ENCODE results near the gene ITFG2. TPM values are rescaled to one million over a fixed set of nuclear protein-coding genes. Genes with fewer than 3 reads are reported as not detected.

Gene ITFG2
- total RNA-seq, 2 experiments from 2014 or later, result 28.8 to 34.9 TPM

- peaks cover 14% of the 10 kb centered on the region for H3K4me1 Mint-ChIP-seq
- no peaks in the 10 kb centered on the region for H3K27me3 Mint-ChIP-seq
- no peaks in the 10 kb centered on the region for H3K9me3 Mint-ChIP-seq (ENCODE audit: low read depth)
- H3K36me3 Mint-ChIP-seq, result peaks cover 54% of the 10 kb centered on the region
- no peak for ATAC-seq
- DNase-seq, result no peak
- no peak overlapping the region for H3K27ac Mint-ChIP-seq
- CTCF ChIA-PET, result no interaction called here
- H3K4me3 Mint-ChIP-seq, result no peak overlapping the region
Measured at GRCh38 chr12:2801044-2801783, 11.3 kb upstream of the ITFG2 start.

- CTCF ChIA-PET, result interaction anchor here (1.1 kb wide), 1 partner anchor 10 kb away, joined by 4 read pairs; no protein-coding TSS in a partner anchor
- Mint-ChIP-seq H3K9me3 (ENCODE audit: low read depth) (no peaks in the 10 kb centered on the region), H3K36me3 (peaks cover 41% of the 10 kb centered on the region), H3K27ac (no peak overlapping the region), H3K27me3 (no peaks in the 10 kb centered on the region), H3K4me3 (no peak overlapping the region), H3K4me1 (no peaks in the 10 kb centered on the region)
- ATAC-seq (no peak), DNase-seq (no peak)
Measured at GRCh38 chr12:2803635-2804392, 8.7 kb upstream of the ITFG2 start.

- Mint-ChIP-seq H3K27ac (peak overlapping the region; percentile 29), H3K36me3 (peaks cover 35% of the 10 kb centered on the region), H3K4me3 (no peak overlapping the region), H3K4me1 (no peaks in the 10 kb centered on the region), H3K9me3 (ENCODE audit: low read depth) (no peaks in the 10 kb centered on the region), H3K27me3 (no peaks in the 10 kb centered on the region)
- DNase-seq, result no peak
- no peak for ATAC-seq
- CTCF ChIA-PET, result interaction anchor here (1.0 to 1.1 kb wide), 2 partner anchors 9 kb away, joined by 4 read pairs; no protein-coding TSS in a partner anchor
Measured at GRCh38 chr12:2804393-2805142, 7.9 kb upstream of the ITFG2 start.

- H3K27ac Mint-ChIP-seq, result no peak overlapping the region
- no peaks in the 10 kb centered on the region for H3K9me3 Mint-ChIP-seq (ENCODE audit: low read depth)
- no peak overlapping the region for H3K4me3 Mint-ChIP-seq
- DNase-seq, result no peak
- H3K27me3 Mint-ChIP-seq, result no peaks in the 10 kb centered on the region
- CTCF ChIA-PET, result interaction anchor here (1.0 kb wide), 1 partner anchor 10 kb away, joined by 4 read pairs; no protein-coding TSS in a partner anchor
- H3K36me3 Mint-ChIP-seq, result peaks cover 30% of the 10 kb centered on the region
- H3K4me1 Mint-ChIP-seq, result no peaks in the 10 kb centered on the region
- ATAC-seq, result no peak
Measured at GRCh38 chr12:2805143-2805520, 7.3 kb upstream of the ITFG2 start.

- H3K27me3 Mint-ChIP-seq, result no peaks in the 10 kb centered on the region
- peaks cover 3% of the 10 kb centered on the region for H3K4me1 Mint-ChIP-seq
- no peak overlapping the region for H3K4me3 Mint-ChIP-seq
- ATAC-seq (no peak), DNase-seq (no peak)
- H3K27ac Mint-ChIP-seq, result no peak overlapping the region
- CTCF ChIA-PET, result interaction anchor here (2.0 kb wide), 1 partner anchor 23 kb away, joined by 4 read pairs; no protein-coding TSS in a partner anchor
- H3K9me3 Mint-ChIP-seq (ENCODE audit: low read depth), result no peaks in the 10 kb centered on the region
- H3K36me3 Mint-ChIP-seq, result peaks cover 20% of the 10 kb centered on the region
Measured at GRCh38 chr12:2806700-2807099, 5.8 kb upstream of the ITFG2 start.

GRCh38 chr12:2811801-2812200 is 667 bp upstream of the ITFG2 start:
- peaks cover 5% of the 10 kb centered on the region for H3K36me3 Mint-ChIP-seq
- CTCF ChIA-PET, result interaction anchor here (3.4 kb wide), 1 partner anchor 129 kb away, joined by 10 read pairs; no protein-coding TSS in a partner anchor
- DNase-seq (no peak), ATAC-seq (no peak)
- H3K27ac Mint-ChIP-seq, result no peak overlapping the region
- H3K4me3 Mint-ChIP-seq, result peak overlapping the region; percentile 99
- no peaks in the 10 kb centered on the region for H3K27me3 Mint-ChIP-seq
- no peaks in the 10 kb centered on the region for H3K9me3 Mint-ChIP-seq (ENCODE audit: low read depth)
- peaks cover 25% of the 10 kb centered on the region for H3K4me1 Mint-ChIP-seq

- Mint-ChIP-seq H3K27me3 (no peaks in the 10 kb centered on the region), H3K27ac (peak overlapping the region; percentile 98), H3K9me3 (ENCODE audit: low read depth) (no peaks in the 10 kb centered on the region), H3K4me3 (peak overlapping the region; percentile 99), H3K36me3 (peaks cover 8% of the 10 kb centered on the region), H3K4me1 (peaks cover 25% of the 10 kb centered on the region)
- CTCF ChIA-PET, result interaction anchor here (1.0 to 3.4 kb wide), 16 partner anchors 9 to 131 kb away, joined by 3 to 10 read pairs (median 3); partner anchors contain the start of genes FKBP4, FOXM1, RHNO1 and TULP3
- ATAC-seq (peak; percentile 35), DNase-seq (peak; percentile 79)
Measured at GRCh38 chr12:2813214-2814185, 1.0 kb downstream of the ITFG2 start.

- Mint-ChIP-seq H3K36me3 (peaks cover 16% of the 10 kb centered on the region), H3K9me3 (ENCODE audit: low read depth) (no peaks in the 10 kb centered on the region), H3K4me3 (no peak overlapping the region), H3K27ac (no peak overlapping the region), H3K27me3 (no peaks in the 10 kb centered on the region), H3K4me1 (peaks cover 7% of the 10 kb centered on the region)
- CTCF ChIA-PET, result no interaction called here
- ATAC-seq, result no peak
- DNase-seq, result no peak
Measured at GRCh38 chr12:2819810-2820209, 7.3 kb downstream of the ITFG2 start.

GRCh38 chr12:2820432-2820831 is 8.0 kb downstream of the ITFG2 start:
- CTCF ChIA-PET, result no interaction called here
- H3K4me1 Mint-ChIP-seq, result peaks cover 3% of the 10 kb centered on the region
- H3K27me3 Mint-ChIP-seq, result no peaks in the 10 kb centered on the region
- H3K36me3 Mint-ChIP-seq, result peaks cover 18% of the 10 kb centered on the region
- H3K27ac Mint-ChIP-seq, result no peak overlapping the region
- DNase-seq (no peak), ATAC-seq (no peak)
- no peaks in the 10 kb centered on the region for H3K9me3 Mint-ChIP-seq (ENCODE audit: low read depth)
- H3K4me3 Mint-ChIP-seq, result no peak overlapping the region

- no peak for DNase-seq
- H3K27me3 Mint-ChIP-seq, result no peaks in the 10 kb centered on the region
- no peaks in the 10 kb centered on the region for H3K4me1 Mint-ChIP-seq
- no peak for ATAC-seq
- H3K36me3 Mint-ChIP-seq, result peaks cover 14% of the 10 kb centered on the region
- no peak overlapping the region for H3K27ac Mint-ChIP-seq
- CTCF ChIA-PET, result no interaction called here
- no peaks in the 10 kb centered on the region for H3K9me3 Mint-ChIP-seq (ENCODE audit: low read depth)
- no peak overlapping the region for H3K4me3 Mint-ChIP-seq
Measured at GRCh38 chr12:2823483-2823882, 11.0 kb downstream of the ITFG2 start.

GRCh38 chr12:2824541-2824940 is 12.1 kb downstream of the ITFG2 start:
- CTCF ChIA-PET, result interaction anchor here (1.0 kb wide), 1 partner anchor 12 kb away, joined by 3 read pairs; the partner anchor contains the start of gene ITFG2
- H3K4me1 Mint-ChIP-seq, result no peaks in the 10 kb centered on the region

GRCh38 chr12:2825132-2825531 is 12.7 kb downstream of the ITFG2 start:
- H3K27me3 Mint-ChIP-seq, result no peaks in the 10 kb centered on the region
- H3K4me3 Mint-ChIP-seq, result no peak overlapping the region
- H3K36me3 Mint-ChIP-seq, result peaks cover 14% of the 10 kb centered on the region
- no peak for ATAC-seq
- CTCF ChIA-PET, result interaction anchor here (1.0 kb wide), 1 partner anchor 12 kb away, joined by 3 read pairs; the partner anchor contains the start of gene ITFG2
- no peak for DNase-seq
- H3K9me3 Mint-ChIP-seq (ENCODE audit: low read depth), result no peaks in the 10 kb centered on the region
- H3K4me1 Mint-ChIP-seq, result no peaks in the 10 kb centered on the region
- no peak overlapping the region for H3K27ac Mint-ChIP-seq

More at GRCh38 chr12:2824541-2824940, 12.1 kb downstream of the ITFG2 start:
- Mint-ChIP-seq H3K27ac (no peak overlapping the region), H3K36me3 (peaks cover 16% of the 10 kb centered on the region), H3K27me3 (no peaks in the 10 kb centered on the region), H3K9me3 (ENCODE audit: low read depth) (no peaks in the 10 kb centered on the region), H3K4me3 (no peak overlapping the region)
- no peak for DNase-seq
- no peak for ATAC-seq
